Stimulated activated CD8-positive, alpha-beta memory T cell treated with anti-CD3 and anti-CD28 coated beads, Interleukin-2, amount 100 ng/mL, for 1 hour (primary cell): ENCODE results near the gene CRTC3.
"Not testable (repeated sequence)": the region's sequence is repeated elsewhere in the genome, so short reads cannot be mapped to it uniquely, and the experiment has no call there.

Source experiments
- DNase-seq, 2 donors: peaks; one replicate each; pipeline ENCODE4 v3.0.0-alpha.2; 2020; ENCODE audit warnings: low read depth in 2 of 2

The CRTC3 gene

DNA sequence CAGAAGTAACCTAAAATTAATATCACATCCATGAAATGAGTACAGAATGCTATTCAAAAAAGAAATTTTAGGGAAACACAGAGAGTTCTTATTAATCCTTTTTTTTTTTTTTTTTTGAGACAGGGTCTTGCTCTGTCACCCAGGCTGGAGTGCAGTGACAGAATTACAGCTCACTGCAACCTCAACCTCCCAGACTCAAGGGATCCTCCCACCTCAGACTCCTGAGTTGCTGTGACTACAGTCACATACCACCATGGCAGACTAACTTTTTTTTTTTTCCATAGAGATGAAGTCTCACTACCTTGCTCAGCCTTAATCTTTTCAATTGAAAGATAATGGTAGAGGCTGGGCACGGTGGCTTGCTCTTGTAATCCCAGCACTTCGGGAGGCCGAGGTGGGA, 6.3 kb upstream of the CRTC3 start:
- no peak for DNase-seq

DNA sequence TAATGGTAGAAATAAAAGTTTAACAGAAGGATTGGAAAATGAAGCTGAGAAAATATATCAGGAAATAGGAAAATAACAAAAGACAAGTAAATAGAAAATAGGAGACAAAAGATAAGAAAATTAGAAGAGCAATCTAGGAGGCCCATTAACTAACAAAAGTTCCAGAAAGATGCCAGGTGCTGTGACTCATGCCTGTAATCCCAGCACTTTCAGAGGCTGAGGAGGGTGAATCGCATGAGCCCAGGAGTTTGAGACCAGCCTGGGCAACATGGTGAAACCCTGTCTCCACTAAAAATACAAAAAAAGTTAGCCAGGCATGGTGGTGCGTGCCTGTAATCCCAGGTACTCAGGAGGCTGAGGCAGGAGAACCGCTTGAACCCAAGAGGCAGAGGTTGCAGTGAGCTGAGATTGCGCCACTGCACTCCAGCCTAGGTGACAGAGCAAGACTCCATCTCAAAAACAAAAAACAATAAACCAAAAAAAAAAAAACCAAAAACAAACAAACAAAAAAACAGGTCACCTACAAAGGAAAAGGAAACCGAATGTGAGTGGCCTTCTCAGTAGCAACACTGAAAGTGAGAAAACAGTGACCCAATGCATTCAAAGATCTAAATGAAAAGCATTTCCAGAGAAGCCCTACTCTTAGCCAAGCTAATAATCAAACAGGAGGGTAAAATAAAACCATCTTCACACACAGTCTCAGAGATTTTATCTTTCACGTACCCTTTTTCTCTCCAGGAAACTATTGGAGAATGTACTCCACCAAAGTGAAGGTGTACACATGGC, 5.5 kb upstream of the CRTC3 start:
- DNase-seq: not testable (repeated sequence)

DNA sequence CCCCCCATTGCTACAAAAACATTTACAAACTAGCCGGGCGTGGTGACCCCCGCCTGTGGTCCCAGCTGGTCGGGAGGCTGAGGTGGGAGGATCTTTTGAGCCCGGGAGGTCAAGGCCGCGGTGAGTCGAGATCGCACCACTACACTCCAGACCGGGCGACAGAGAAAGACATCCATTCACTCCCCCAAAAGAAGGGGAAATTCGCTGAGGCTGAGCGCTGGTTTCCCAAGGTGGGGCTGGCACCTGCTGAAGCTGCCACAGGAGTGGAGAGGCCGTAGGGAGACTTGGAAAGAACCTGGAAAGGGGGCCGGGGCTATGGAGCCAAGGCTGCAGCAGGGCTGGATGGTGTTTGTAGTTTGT, 732 bp upstream of the CRTC3 start:
- no peak for DNase-seq

DNA sequence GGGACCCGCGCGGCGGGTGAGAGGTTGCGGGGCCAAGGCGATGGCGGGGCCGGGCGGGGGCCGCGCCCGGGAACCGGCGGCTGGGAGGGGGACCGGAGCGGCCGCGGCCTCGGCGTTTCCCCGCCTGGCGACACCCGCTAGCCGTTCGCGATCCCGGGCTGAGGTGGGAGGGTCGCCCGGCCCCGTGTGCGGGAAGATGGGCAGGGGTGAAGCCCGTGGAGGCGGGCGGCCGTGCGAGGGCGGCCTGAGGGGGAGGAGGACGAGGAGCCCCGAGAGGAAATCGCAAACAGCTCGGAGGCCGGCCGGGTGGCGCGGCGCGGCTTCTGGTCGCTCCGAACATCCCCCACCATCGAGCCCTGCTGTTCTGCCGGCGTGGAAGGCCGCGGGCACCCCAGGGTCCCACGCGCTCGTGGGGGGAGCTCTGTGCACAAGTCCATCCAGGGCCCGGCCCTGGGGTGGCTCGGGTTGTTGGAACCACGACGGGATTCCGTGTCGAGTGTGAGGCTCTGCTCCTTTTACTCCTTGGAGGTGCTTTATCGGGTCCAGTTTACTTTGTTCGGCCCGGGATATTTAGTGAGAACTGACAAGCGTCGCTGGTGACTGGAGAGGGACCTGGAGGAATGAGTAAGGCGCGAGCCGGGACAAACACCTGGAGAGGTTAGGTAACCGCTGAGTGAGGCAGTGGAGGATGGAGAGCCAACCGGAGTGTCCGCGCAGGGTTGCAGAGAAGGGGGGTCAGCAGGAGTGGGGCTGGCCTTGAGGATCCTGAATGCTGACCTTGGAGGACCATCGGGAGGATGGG, 728 bp downstream of the CRTC3 start:
- no peak for DNase-seq

DNA sequence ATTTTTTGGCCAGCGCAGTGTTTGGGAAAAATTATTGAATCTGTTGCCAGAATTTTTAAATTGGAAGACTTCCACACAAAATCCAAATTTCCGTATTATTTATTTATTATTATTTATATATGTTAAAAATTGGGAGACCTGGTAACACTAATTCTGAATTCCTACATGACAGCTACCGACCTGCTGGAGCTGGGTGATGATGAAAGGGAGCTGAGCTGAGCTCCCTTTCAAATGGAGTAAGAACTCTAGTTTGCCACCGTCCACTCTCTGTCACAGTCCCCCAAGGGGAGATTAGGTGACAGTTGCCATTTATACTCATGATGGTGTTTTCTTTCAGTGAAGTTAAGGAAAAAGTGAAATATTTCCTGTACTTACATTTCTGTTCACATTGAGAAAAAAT, 1.4 kb downstream of the CRTC3 start:
- DNase-seq: no peak

DNA sequence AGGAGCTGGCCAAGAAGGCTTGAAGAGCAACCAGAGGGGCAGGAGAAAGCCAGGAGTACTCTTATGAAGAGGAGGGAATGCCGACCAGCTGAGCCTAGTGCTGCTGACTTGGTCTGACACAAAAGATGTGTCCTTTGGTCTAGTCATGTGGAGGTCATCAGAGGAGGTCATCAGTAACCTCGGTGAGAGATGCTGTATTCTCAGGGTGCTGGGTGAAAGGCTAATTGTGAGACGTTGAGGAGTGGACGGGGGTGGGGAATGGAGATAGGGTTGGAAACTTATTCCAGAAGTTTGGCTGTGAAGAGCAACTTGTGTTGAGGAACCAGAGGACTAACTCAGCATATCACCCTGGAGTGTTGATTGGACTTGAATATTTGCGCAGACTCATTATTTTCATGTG, 5.5 kb downstream of the CRTC3 start:
- DNase-seq: no peak

DNA sequence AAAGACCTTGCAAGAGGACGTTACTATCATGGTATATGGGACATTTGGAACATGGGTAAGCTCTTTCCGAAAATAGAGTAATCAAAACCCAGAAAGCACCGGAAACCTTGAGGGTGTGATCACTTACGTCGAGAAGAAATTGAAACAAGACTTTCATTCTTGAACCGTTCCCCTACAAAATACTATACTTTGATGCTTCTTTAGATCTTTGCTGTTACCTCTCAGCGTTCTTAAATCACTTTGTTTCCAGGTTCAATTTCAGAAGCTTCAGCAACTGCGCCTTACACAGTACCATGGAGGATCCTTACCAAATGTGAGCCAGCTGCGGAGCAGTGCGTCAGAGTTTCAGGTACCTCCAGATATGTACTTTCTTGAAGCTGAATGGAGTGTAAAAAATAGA, 10.1 kb downstream of the CRTC3 start:
- no peak for DNase-seq

DNA sequence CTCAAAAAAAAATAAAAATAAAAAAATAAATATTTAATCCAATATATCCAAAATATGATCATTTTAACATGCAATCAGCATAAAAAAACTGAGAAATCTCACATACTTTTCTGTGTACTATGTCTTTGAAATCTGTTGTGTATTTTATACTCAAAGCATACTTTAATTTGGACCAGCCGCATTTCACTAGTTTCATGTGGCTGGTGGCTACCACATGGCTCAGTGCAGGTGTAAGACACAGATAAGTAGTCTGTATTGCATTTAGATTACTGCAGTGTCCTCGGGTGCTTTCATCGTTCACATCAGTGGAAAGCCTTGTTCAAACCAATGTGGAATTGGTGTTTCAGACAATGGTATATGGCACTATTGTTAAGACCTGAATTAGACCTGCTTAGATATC, 11.0 kb downstream of the CRTC3 start:
- no peak for DNase-seq

DNA sequence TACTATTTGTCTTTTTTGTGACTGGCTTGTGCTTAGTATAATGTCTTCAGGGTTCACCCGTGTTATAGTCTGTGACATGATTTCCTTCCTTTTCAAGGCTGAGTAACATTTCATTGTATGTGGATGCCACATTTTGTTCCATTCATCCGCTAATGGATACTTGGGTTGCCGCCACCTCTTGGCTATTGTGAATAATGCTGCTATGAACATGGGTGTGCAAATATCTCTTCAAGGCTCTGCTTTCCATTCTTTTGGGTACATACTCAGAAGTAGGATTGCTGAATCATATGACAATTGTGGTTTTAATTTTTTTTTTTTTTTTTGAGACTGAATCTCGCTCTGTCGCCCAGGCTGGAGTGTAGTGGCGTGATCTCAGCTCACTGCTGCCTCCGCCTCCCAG, 15.4 kb downstream of the CRTC3 start:
- DNase-seq: no peak

DNA sequence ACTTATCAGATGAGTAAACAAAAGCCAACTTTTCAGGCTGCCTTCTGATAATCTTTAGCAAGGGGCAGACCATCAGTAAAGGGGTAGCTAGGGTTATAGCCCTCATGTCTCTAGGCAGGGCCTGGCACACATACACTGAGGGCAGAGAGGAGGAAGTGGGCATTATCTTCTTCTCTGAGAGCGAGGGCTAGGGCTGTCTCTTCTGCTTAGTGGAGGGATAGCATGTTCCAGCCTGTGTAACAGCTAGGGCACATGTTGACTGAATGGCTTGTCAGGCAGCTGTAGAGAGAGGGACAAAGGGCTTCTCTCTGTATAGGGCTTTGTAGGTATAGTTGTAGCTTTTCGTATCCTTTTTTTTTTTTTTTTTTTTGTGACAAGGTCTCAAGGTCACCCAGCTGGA, 17.8 kb downstream of the CRTC3 start:
- DNase-seq: no peak

DNA sequence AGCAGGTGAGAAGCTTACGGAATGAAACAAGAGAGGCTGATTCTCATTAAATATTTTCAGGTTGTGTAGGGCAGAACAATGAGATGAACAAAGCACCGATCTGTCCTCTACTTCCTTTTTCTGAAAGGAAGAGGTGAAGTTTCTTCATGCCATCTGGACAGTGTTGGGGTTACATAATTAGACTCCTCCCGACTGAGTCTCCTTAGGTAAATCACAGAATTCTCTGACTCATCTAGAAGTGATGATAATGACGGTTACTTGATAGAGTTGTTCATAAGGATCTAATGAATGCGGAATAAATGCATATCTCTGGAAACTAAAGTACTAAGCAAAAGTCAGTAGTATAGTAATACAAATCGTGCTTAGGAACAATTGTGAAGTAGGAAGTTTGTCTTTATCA, 21.2 kb downstream of the CRTC3 start:
- no peak for DNase-seq

DNA sequence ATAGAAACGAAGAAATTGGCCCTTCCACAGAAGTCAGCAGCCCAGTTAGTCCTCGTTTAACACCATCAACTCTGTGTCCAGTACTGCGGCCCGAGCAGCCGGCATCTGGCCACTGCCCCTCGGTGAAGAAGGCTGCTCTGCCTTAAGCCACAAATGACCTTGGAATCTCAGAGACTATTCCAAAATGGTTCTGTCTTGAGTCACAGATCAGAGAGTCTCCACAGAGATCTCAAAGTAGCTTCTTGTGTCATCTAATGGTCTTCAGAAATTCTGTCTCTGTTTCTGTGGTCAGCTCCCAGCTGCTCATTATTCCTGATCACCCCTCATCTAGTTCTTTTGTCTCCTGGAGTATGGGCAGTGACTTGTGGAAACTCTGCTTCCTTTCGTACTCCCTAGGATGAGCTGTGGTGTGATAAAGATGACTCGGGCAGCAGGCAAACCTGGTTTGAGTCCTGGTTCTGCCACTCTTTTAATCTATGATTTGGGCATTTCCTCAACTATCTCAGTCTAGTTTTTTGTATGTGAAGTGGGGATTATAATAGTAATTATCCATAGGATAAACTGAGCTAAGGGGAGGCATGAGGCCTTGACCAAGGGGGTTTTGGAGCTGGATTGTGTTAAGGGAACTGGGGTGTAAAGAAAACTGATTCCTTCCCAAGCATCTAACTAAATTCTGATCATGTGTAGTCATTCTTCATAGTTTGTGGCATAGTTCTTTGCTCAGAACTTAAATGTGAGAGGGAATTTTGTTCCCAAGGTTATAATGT, 22.6 kb downstream of the CRTC3 start:
- DNase-seq: no peak

DNA sequence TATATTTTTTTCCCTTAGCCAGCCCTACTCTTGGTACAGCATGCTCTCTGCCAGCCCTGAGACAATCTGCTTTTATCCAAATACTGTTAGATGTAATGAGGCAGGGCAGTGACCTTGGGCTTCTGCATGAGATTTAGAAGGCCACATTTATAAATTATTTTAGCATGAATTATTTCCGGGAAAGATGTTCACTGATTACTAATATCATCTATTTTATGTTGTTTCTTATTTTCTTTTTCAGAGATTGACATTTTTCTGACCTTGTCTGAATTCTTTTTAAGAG, 23.1 kb downstream of the CRTC3 start:
- no peak for DNase-seq

DNA sequence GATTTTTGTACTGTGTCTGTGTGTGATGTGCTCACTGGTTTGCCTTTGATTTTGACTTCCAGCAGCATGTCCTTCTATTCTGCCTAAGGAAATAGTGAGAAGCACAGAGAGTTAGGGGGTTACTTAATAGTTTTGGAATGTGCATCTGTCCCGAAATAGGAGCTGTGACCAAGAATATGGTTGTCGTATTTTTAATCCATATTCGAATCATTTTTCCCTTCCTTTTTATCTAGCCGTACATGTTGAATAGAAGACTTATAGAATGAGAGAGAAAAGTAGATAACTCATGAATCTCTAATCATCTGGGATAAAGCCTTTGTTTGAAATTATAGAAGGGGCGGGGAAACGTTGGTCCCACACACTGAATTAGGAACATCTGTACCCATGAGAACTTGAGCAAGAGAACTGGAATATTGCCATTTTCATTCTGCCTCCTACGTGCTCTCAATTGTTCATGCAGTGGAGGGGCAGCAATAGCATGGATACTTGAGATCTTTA, 23.6 kb downstream of the CRTC3 start:
- no peak for DNase-seq

DNA sequence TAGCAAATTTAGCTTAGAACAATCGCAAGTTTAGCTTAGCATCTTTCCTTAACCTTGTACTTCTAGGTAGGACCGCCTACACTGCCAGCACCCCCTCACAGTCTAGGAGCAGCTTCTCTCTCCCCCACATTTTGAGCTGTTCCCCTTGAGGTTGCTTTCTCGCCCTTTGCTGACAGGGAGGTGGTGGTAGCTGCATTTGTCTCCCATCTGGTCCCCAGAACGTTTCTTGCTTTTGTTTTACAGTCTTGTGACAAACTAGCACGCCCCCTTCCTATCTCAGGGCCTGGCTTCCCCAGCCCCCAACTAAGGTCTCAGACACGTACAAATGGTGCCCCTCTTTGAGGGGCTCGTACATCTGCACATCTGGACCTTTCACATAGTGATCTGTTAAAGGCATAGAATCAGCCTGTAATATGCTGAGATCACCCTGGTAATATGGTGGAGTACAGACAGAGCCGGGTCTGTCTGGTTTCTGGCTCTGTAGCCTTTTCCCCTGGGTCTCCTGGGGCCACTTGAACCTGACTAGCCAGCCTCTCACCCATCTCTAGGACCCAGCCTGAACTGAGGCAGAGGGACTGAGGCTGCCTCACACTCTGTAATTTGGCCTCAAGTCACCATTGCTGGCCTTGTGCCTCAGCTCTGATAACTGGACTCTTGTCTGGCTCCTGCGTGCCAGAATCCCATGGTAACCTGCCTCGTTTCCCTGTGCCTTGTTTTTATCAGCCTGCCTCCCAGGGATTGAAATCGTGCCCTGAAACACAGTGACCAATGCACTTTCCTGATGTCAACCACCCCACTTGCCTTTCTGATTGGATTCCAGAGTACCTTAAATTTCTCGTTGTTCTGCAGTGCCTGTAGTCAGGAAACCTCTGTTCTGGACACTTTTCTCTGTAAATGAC, 27.7 kb downstream of the CRTC3 start:
- DNase-seq: no peak

DNA sequence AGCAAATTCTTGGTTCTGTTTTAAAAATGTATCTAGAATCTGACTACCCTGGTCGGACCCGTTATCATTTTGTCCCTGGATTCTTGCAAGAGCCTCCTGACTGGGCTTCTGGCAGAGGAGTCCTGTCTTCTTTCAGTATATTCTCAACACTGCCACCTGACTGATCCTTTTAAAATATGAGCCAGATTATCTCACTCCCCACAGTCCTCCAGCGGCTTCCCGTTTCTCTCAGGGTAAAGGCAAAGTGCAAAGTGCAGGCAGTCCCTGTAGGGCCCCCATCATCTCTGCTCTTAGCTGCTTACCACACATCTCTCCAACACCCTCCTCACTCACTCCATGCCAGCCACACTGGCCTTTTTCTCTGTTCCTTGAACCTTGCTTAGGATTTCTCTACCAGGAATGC, 28.4 kb downstream of the CRTC3 start:
- no peak for DNase-seq

DNA sequence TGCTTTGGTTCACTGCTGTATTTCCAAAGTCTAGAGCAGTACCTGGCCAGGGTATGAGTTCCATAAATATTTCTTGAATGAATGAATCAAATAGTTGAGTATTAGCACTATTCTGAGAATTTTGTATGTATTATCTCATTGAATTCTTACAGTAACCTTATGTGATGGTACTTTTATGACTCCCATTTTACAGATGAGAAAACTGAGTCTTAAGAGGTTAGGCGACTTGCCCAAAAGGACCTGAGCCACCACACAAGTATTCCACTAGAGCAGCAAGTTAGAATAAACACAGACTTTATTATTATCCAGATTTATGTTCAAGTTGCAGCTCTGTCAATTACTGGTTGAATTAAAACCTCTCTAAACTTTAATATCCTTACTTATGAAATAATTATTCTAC, 29.4 kb downstream of the CRTC3 start:
- DNase-seq: no peak

DNA sequence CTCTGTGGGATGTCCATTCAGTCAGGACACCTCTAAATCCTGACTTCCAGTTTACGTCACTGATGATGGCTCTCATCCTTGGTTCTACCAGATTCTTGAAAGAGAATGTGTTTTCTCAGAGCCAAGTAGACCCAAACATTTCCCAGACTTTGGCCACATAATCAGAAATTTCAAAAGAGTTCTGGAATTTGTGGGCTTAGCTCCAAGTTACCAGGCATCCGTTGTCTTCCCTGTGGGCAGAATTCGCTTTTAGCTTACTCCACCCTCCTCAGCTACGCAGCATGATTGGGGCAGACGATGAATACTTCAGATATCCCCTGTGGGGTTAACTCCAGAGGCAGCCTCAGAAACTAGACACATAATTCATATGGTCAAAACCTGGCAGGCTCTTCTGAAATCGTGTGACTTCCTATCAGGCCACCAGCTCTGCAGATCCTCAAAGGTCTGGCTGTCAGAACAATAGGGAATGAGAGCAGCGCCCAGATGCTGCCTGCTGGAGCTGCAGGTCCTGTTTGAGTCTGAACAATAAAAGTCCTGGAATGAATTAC, 30.6 kb downstream of the CRTC3 start:
- DNase-seq: no peak

DNA sequence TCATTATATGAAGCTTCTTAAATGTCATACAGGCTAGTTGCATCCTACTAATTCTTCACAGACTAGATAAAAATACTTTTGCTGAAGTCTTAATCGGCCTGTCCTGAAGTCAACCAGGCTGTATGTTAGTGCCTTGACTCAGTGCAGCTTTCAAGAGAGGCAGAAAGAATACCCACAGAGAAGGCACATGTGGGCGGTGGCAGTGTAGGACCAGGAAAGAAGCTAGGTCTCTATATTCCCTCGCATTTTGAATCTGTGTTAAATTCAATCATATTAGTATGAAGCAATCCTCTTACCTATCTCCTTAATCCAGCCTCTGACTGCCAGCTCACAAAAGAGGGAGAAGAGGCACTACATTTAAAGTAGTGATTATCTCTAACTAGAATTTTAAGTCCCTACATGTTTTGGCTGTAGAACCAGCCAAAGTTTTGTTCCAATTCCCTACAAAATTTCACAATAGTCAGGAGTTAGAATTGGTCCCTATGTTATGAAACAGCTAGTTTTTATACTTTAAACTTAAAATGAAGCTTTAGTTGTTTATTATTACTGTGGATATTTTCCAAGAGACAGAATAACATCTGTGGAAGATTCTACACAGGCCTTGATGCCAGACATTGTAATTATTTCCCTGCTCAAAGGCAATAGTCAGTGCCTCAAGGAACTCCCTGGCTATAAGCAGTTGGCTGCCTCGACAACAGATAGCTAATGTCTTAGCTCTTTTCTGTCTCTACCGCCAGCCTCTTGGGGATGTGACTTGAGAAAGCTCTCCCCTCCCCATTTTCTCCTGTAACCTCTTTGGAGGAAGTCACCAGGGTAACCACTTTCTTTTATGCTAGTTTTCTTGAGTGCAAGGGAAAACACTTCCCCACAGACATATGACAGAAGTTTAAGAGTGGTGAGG, 31.9 kb downstream of the CRTC3 start:
- DNase-seq: no peak

DNA sequence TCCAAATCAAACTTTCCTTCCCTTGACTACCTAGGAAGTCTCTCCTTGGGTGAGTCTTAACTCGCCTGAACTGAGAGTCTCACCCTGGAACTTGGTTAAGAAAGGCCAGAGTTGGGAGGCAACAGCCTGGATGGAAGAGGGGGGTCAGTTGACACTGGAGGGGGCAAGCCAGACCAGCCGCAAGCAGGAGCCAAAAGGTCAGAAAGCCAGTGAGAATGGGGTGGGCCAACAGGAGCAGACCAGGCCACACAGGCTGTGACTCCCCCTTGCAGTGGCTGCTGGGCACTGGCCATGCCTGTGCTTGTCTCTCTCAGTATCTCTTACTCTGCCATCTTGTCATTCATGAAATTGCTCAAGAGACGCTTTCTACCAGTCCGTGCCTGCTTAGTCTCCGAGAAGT, 32.9 kb downstream of the CRTC3 start:
- no peak for DNase-seq
